ENCODE data around the gene ALG10.
"Not testable (repeated sequence)": the region's sequence is repeated elsewhere in the genome, so short reads cannot be mapped to it uniquely, and the experiment has no call there.

Gene ALG10

GRCh38 chr12:34022079-34022830 is at the start of gene ALG10:
TSS of gene ALG10 (plus strand) at chr12:34022496. CDS start at chr12:34022600, 104 bp downstream.
- FAIRE-seq (no peak), DNase-seq (ENCODE audit: low spot score) (peak; percentile 90)

GRCh38 chr12:33972884-33973283 is 49.4 kb upstream of the ALG10 start:
- DNase-seq (ENCODE audit: low spot score); FAIRE-seq: not testable (repeated sequence)

- FAIRE-seq (no peak), DNase-seq (ENCODE audit: low spot score) (no peak)
Measured at GRCh38 chr12:33977887-33978286, 44.4 kb upstream of the ALG10 start.

- no peak for DNase-seq (ENCODE audit: low spot score)
- FAIRE-seq, result no peak
Measured at GRCh38 chr12:33988197-33988805, 34.0 kb upstream of the ALG10 start.

- FAIRE-seq, result no peak
Measured at GRCh38 chr12:33988913-33989312, 33.4 kb upstream of the ALG10 start.

GRCh38 chr12:33994857-33995808 is 27.2 kb upstream of the ALG10 start:
- FAIRE-seq, result peak; percentile 50
- no peak for DNase-seq (ENCODE audit: low spot score)

More at GRCh38 chr12:33988913-33989312, 33.4 kb upstream of the ALG10 start:
- DNase-seq (ENCODE audit: low spot score), result no peak

GRCh38 chr12:34008835-34009234 is 13.5 kb upstream of the ALG10 start:
- FAIRE-seq, result peak; percentile 69

GRCh38 chr12:34016361-34016760 is 5.9 kb upstream of the ALG10 start:
- FAIRE-seq (no peak), DNase-seq (ENCODE audit: low spot score) (no peak)

More at GRCh38 chr12:34008835-34009234, 13.5 kb upstream of the ALG10 start:
- not testable (repeated sequence) for DNase-seq (ENCODE audit: low spot score)

- DNase-seq (ENCODE audit: low spot score) (no peak), FAIRE-seq (no peak)
Measured at GRCh38 chr12:34021071-34021470, 1.2 kb upstream of the ALG10 start.

GRCh38 chr12:34027661-34028060 is 5.4 kb downstream of the ALG10 start:
- not testable (repeated sequence) for DNase-seq (ENCODE audit: low spot score); FAIRE-seq

GRCh38 chr12:34030591-34030990 is 8.3 kb downstream of the ALG10 start:
- FAIRE-seq, result no peak

GRCh38 chr12:34033628-34034296 is 11.5 kb downstream of the ALG10 start:
- peak; percentile 11 for DNase-seq (ENCODE audit: low spot score)
- no peak for FAIRE-seq

More at GRCh38 chr12:34030591-34030990, 8.3 kb downstream of the ALG10 start:
- no peak for DNase-seq (ENCODE audit: low spot score)

- not testable (repeated sequence) for FAIRE-seq
- peak; percentile 7 for DNase-seq (ENCODE audit: low spot score)
Measured at GRCh38 chr12:34038357-34038756, 16.1 kb downstream of the ALG10 start.

GRCh38 chr12:34046570-34046969 is 24.3 kb downstream of the ALG10 start:
- DNase-seq (ENCODE audit: low spot score), result no peak
- no peak for FAIRE-seq

- FAIRE-seq; DNase-seq (ENCODE audit: low spot score): not testable (repeated sequence)
Measured at GRCh38 chr12:34047855-34048254, 25.6 kb downstream of the ALG10 start.

GRCh38 chr12:34048714-34049113 is 26.4 kb downstream of the ALG10 start:
- DNase-seq (ENCODE audit: low spot score), result no peak
- FAIRE-seq, result no peak

GRCh38 chr12:34051486-34051885 is 29.2 kb downstream of the ALG10 start:
- DNase-seq (ENCODE audit: low spot score), result no peak
- FAIRE-seq, result no peak

- FAIRE-seq (no peak), DNase-seq (ENCODE audit: low spot score) (no peak)
Measured at GRCh38 chr12:34054938-34055337, 32.6 kb downstream of the ALG10 start.

Measured in urothelium cell line (cell line).